ENCODE results near the gene OPCML. TPM values are rescaled to one million over a fixed set of nuclear protein-coding genes. Genes with fewer than 3 reads are reported as not detected.

The OPCML gene
- total RNA-seq, 3 donors from 2014 or later (not counting 1 experiment from before 2014, with no cell fraction given) = not detected

DNA sequence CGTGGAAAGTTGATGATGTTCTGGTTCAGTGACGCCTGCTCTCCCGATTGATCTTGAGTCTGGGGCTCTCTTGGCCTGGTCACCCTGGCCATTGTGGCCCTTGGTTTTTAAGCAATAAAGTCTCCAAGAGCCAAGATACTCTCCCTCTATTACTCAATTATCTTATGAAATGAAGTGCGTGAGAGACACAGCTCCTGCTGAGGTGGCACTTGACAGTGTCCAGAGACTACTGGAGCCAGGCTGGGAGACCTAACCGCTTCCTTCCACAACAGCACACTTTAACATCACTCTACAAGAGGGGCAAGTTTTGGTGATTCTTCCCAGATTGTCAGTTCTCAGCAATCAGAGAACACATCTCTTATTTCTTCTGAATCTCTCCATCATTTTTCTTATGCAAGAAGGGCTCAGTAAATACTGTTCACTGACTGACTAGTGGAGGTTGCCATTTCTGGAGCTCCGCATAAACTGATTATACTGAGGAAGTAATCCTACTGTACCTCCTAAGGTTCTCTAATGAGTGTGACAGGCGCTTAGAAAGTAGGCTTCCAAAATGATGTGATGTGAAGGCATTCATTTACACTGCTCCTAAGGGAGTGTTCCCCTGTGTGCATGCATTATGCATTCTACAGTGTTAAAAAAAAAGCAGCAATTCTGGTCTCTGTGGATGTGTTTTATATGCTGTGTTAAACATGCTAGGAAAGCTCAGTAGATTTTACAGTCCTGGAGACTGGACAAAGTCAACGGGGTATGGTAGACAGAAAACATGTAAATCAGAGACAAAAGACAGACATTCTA lies 968.0 kb downstream of the OPCML start:
- H3K27me3 ChIP-seq (ENCODE audit: control insufficient read depth, insufficient read depth, low read length) = no peaks in the 10 kb centered on the region
- H3K36me3 ChIP-seq (ENCODE audit: control insufficient read depth, insufficient read depth, low read length) = no peaks in the 10 kb centered on the region
- no peaks in the 10 kb centered on the region for H3K9me3 ChIP-seq (ENCODE audit: control insufficient read depth, insufficient read depth, low read length)
- intact Hi-C loops (cut with micrococcal nuclease) = no loop called here
- no peak for DNase-seq
- ATAC-seq = no peak
- Mint-ChIP-seq H3K9me3 (peaks cover 13 to 20% of the 10 kb centered on the region in 2 donors), H3K4me3 (no peak overlapping the region), H3K4me1 (no peaks in the 10 kb centered on the region), H3K27ac (no peak overlapping the region), H3K36me3 (no peaks in the 10 kb centered on the region), H3K27me3 (ENCODE audit: low read depth in 2 of 2) (no peaks in the 10 kb centered on the region)
- TF ChIP-seq, protein P1, sequence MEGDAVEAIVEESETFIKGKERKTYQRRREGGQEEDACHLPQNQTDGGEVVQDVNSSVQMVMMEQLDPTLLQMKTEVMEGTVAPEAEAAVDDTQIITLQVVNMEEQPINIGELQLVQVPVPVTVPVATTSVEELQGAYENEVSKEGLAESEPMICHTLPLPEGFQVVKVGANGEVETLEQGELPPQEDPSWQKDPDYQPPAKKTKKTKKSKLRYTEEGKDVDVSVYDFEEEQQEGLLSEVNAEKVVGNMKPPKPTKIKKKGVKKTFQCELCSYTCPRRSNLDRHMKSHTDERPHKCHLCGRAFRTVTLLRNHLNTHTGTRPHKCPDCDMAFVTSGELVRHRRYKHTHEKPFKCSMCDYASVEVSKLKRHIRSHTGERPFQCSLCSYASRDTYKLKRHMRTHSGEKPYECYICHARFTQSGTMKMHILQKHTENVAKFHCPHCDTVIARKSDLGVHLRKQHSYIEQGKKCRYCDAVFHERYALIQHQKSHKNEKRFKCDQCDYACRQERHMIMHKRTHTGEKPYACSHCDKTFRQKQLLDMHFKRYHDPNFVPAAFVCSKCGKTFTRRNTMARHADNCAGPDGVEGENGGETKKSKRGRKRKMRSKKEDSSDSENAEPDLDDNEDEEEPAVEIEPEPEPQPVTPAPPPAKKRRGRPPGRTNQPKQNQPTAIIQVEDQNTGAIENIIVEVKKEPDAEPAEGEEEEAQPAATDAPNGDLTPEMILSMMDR (IDR thresholded peaks at IDR 0.05) = no peak
- 90% methylated on average over 8 of the region's 8 CpGs for WGBS (ENCODE audit: insufficient coverage)
- H3K4me1 ChIP-seq (ENCODE audit: control insufficient read depth, insufficient read depth, low read length) = no peaks in the 10 kb centered on the region
- H3K27ac ChIP-seq (ENCODE audit: low read length) = no peak overlapping the region
- H3K4me3 ChIP-seq (ENCODE audit: low read length) = no peak overlapping the region

DNA sequence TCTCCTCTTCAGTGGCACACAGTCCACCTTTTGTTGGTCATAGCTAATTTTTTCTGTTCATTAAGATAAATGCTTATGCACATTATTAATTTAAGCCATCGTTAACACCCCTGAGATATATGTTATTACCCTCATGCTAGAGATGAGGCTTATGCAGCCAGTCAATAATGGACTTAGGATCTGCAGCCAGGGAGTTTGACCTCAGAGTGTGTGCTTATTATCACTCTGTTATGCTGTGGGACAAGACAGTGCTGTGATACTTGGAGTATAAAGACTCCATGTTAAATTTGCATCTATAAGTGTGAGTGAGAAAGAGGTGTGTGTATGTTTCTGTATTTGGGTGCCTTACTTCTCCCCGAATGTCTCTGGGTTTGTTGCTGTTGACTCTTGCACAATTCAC lies 969.3 kb downstream of the OPCML start:
- TF ChIP-seq, protein P1 (IDR thresholded peaks at IDR 0.05) = no peak
- DNase-seq (no peak), ATAC-seq (no peak)
- Mint-ChIP-seq H3K27me3 (ENCODE audit: low read depth in 2 of 2) (no peaks in the 10 kb centered on the region), H3K36me3 (peaks cover 10% of the 10 kb centered on the region), H3K27ac (no peak overlapping the region), H3K9me3 (peaks cover 13 to 27% of the 10 kb centered on the region in 2 donors), H3K4me3 (no peak overlapping the region), H3K4me1 (no peaks in the 10 kb centered on the region)
- Histone ChIP-seq H3K4me1 (ENCODE audit: control insufficient read depth, insufficient read depth, low read length) (no peaks in the 10 kb centered on the region), H3K27ac (ENCODE audit: low read length) (no peak overlapping the region), H3K9me3 (ENCODE audit: control insufficient read depth, insufficient read depth, low read length) (no peaks in the 10 kb centered on the region), H3K36me3 (ENCODE audit: control insufficient read depth, insufficient read depth, low read length) (no peaks in the 10 kb centered on the region), H3K27me3 (ENCODE audit: control insufficient read depth, insufficient read depth, low read length) (no peaks in the 10 kb centered on the region), H3K4me3 (ENCODE audit: low read length) (no peak overlapping the region)
- intact Hi-C loops (cut with micrococcal nuclease) = no loop called here
- 92% methylated on average over 2 of the region's 2 CpGs for WGBS (ENCODE audit: insufficient coverage)

DNA sequence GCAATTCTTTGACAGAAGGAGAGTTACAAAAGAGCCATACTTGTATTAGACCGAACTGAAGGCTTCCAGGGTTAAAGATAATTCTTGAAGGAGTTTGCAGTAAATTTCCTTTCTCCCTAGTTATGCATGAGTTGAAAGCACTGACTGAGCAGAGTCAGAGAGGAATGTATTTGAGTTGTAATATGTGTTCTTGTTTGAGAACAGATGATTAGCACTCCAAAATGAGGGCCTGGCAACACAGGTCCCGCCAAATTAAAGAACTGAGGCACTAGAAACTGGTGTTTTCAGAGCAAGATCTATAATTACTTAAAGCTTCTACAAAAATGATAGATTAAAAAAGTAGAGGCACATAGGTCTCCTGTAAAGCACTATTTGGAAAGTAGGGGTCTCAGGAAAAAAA lies 970.4 kb downstream of the OPCML start:
- ATAC-seq = no peak

More for the DNA sequence above, 970.4 kb downstream of the OPCML start:
- Mint-ChIP-seq H3K36me3 (peaks cover 10% of the 10 kb centered on the region), H3K4me1 (no peaks in the 10 kb centered on the region), H3K9me3 (peaks cover 7 to 27% of the 10 kb centered on the region in 2 donors), H3K27ac (no peak overlapping the region), H3K27me3 (ENCODE audit: low read depth in 2 of 2) (no peaks in the 10 kb centered on the region), H3K4me3 (no peak overlapping the region)
- no peaks in the 10 kb centered on the region for H3K27me3 ChIP-seq (ENCODE audit: control insufficient read depth, insufficient read depth, low read length)
- DNase-seq = no peak
- no peak overlapping the region for H3K27ac ChIP-seq (ENCODE audit: low read length)
- intact Hi-C loops (cut with micrococcal nuclease) = no loop called here
- H3K4me1 ChIP-seq (ENCODE audit: control insufficient read depth, insufficient read depth, low read length) = no peaks in the 10 kb centered on the region
- no peaks in the 10 kb centered on the region for H3K36me3 ChIP-seq (ENCODE audit: control insufficient read depth, insufficient read depth, low read length)
- TF ChIP-seq, protein P1 (IDR thresholded peaks at IDR 0.05) = no peak
- WGBS (ENCODE audit: insufficient coverage) = 66% methylated on average over 2 of the region's 2 CpGs
- H3K4me3 ChIP-seq (ENCODE audit: low read length) = no peak overlapping the region
- no peaks in the 10 kb centered on the region for H3K9me3 ChIP-seq (ENCODE audit: control insufficient read depth, insufficient read depth, low read length)

Data from natural killer cell (primary cell).